H1 (cell line): Measurements from ENCODE around the gene WNT5A. TPM values are rescaled to one million over a fixed set of nuclear protein-coding genes. Genes with fewer than 3 reads are reported as not detected.
A peak's percentile ranks its signal among the peaks of the same experiment; 100 is the strongest.

Experiments used
- CTCF ChIA-PET: fragments of 300-600 bp; sonication (Branson Sonifier 250); formaldehyde crosslinking; loops from one replicate; lab custom pipeline; 2021; ENCODE audit not compliant: partially characterized antibody; lab: Charles Lee
- POLR2A ChIA-PET: fragments of 300-600 bp; sonication (Branson Sonifier 250); formaldehyde crosslinking; loops from one replicate; lab custom pipeline; 2021; ENCODE audit warnings: inconsistent platforms; ENCODE audit not compliant: partially characterized antibody; lab: Charles Lee
- DNase-seq, 2 experiments: peaks; one replicate each; pipeline versions ENCODE4 v3.0.0 to v3.0.0-alpha.2; 2010 to 2022; ENCODE audit warnings: low spot score in 2 of 2, low read depth in 1 of 2, mixed read lengths in 1 of 2
- FAIRE-seq: peaks from 2 replicates; lab custom pipeline; 2011; peaks lifted over from hg19 to GRCh38; lab: Jason Lieb, UNC
- H2AFZ ChIP-seq: 2 replicates; pipeline ENCODE4 v1.8.1; 2012; ENCODE audit warnings: low read length, inconsistent platforms
- H2AK5ac ChIP-seq: 2 replicates; pipeline ENCODE4 v1.6.1; 2013; ENCODE audit warnings: low read depth, low read length
- H2BK120ac ChIP-seq: replicated peaks from 2 replicates; pipeline ENCODE3; 2013; ENCODE audit warnings: low read depth, low read length, inconsistent platforms
- H2BK12ac ChIP-seq: 2 replicates; pipeline ENCODE4 v1.6.1; 2013; ENCODE audit warnings: low read depth, low read length
- H2BK15ac ChIP-seq: 2 replicates; pipeline ENCODE4 v1.6.1; 2013; ENCODE audit warnings: low read length
- H2BK20ac ChIP-seq: 2 replicates; pipeline ENCODE4 v1.6.1; 2013; ENCODE audit warnings: low read length
- H2BK5ac ChIP-seq: 2 replicates; pipeline ENCODE4 v1.6.1; 2013; ENCODE audit warnings: low read depth, low read length
- H3K14ac ChIP-seq: 2 replicates; pipeline ENCODE4 v1.6.1; 2013; ENCODE audit warnings: inconsistent platforms; ENCODE audit not compliant: insufficient read length
- H3K18ac ChIP-seq: 2 replicates; pipeline ENCODE4 v1.6.1; 2013; ENCODE audit warnings: low read length; ENCODE audit errors: extremely low read depth
- H3K23ac ChIP-seq: 2 replicates; pipeline ENCODE4 v1.6.1; 2013; ENCODE audit warnings: inconsistent platforms; ENCODE audit not compliant: insufficient read length
- H3K23me2 ChIP-seq: 2 replicates; pipeline ENCODE4 v1.6.1; 2013; ENCODE audit warnings: low read depth, low read length
- H3K27ac ChIP-seq: 2 replicates; pipeline ENCODE4 v1.6.1; 2011; ENCODE audit warnings: low read depth, low read length, inconsistent platforms
- H3K27me3 ChIP-seq, 4 experiments: replicated peaks in 1 of 4; 1 replicate in 1 of 4; 2 replicates in 3 of 4; pipeline versions ENCODE4 v1.6.1 to v1.8.1; 2011 to 2013; ENCODE audit warnings: low read length in 3 of 4, mild to moderate bottlenecking in 3 of 4, inconsistent platforms in 2 of 4, mixed read lengths in 2 of 4, moderate library complexity in 1 of 4; ENCODE audit not compliant: control insufficient read depth in 3 of 4, insufficient read depth in 3 of 4; ENCODE audit errors: extremely low read depth in 1 of 4
- H3K36me3 ChIP-seq, 4 experiments: 2 replicates each; pipeline versions ENCODE4 v1.6.1 to v1.8.1; 2011 to 2013; ENCODE audit warnings: mild to moderate bottlenecking in 4 of 4, low read length in 3 of 4, moderate library complexity in 2 of 4, control low read depth in 1 of 4, inconsistent platforms in 1 of 4; ENCODE audit not compliant: insufficient read depth in 4 of 4, control insufficient read depth in 2 of 4
- H3K4ac ChIP-seq: replicated peaks from 2 replicates; pipeline ENCODE3; 2013; ENCODE audit warnings: low read length, low read depth, mixed read lengths, inconsistent platforms; ENCODE audit not compliant: insufficient read length
- H3K4me1 ChIP-seq, 4 experiments: replicated peaks in 1 of 4; 1 replicate in 1 of 4; 2 replicates in 3 of 4; pipeline versions ENCODE4 v1.6.1 to v1.8.1; 2011 to 2013; ENCODE audit warnings: low read length in 3 of 4, inconsistent platforms in 2 of 4, mixed read lengths in 1 of 4; ENCODE audit not compliant: insufficient read depth in 4 of 4, control insufficient read depth in 3 of 4
- H3K4me2 ChIP-seq, 2 experiments: 2 replicates each; pipeline versions ENCODE4 v1.6.1 to v1.8.1; 2011 to 2013; ENCODE audit warnings: low read depth in 2 of 2, low read length in 2 of 2, control low read depth in 1 of 2, inconsistent platforms in 1 of 2, mild to moderate bottlenecking in 1 of 2; ENCODE audit not compliant: insufficient read depth in 1 of 2
- H3K4me3 ChIP-seq, 4 experiments: fragments of 200-600, 300-600 bp in 1 of 4; sonication (generic), shearing (Covaris generic), sonication (Bioruptor Twin) in 1 of 4; 2 replicates each; pipeline versions ENCODE4 v1.5.1 to v1.8.1; 2011 to 2016; ENCODE audit warnings: low read length in 4 of 4, low read depth in 3 of 4, control low read depth in 2 of 4, inconsistent platforms in 2 of 4, mild to moderate bottlenecking in 2 of 4, mixed read lengths in 1 of 4, moderate library complexity in 1 of 4; ENCODE audit not compliant: insufficient read depth in 2 of 4; ENCODE audit errors: extremely low read depth in 1 of 4
- H3K56ac ChIP-seq: replicated peaks from 2 replicates; pipeline ENCODE3; 2013; ENCODE audit warnings: low read depth, mild to moderate bottlenecking, mixed read lengths, low read length, inconsistent platforms; ENCODE audit not compliant: insufficient read length
- H3K79me1 ChIP-seq: 2 replicates; pipeline ENCODE4 v1.6.1; 2013; ENCODE audit warnings: low read depth, low read length, control low read depth
- H3K79me2 ChIP-seq, 2 experiments: 2 replicates each; pipeline versions ENCODE4 v1.6.1 to v1.8.1; 2012 to 2013; ENCODE audit warnings: low read length in 2 of 2, mild to moderate bottlenecking in 2 of 2, inconsistent platforms in 1 of 2; ENCODE audit not compliant: insufficient read depth in 2 of 2, control insufficient read depth in 1 of 2
- H3K9ac ChIP-seq, 4 experiments: replicated peaks in 1 of 4; 1 replicate in 1 of 4; 2 replicates in 3 of 4; pipeline versions ENCODE4 v1.6.1 to v1.8.1; 2011 to 2013; ENCODE audit warnings: low read depth in 3 of 4, low read length in 3 of 4, control low read depth in 2 of 4, mild to moderate bottlenecking in 2 of 4, moderate library complexity in 2 of 4, inconsistent platforms in 1 of 4; ENCODE audit errors: extremely low read depth in 1 of 4
- H3K9me3 ChIP-seq, 2 experiments: 2 replicates each; pipeline versions ENCODE4 v1.6.1 to v1.8.1; 2012 to 2013; ENCODE audit warnings: mild to moderate bottlenecking in 2 of 2, moderate library complexity in 2 of 2, control low read depth in 1 of 2, inconsistent platforms in 1 of 2, low read depth in 1 of 2, low read length in 1 of 2, mixed read lengths in 1 of 2; ENCODE audit not compliant: insufficient read depth in 2 of 2
- H4K20me1 ChIP-seq, 2 experiments: replicated peaks in 1 of 2; 2 replicates each; pipeline versions ENCODE3 to v1.8.1; 2011 to 2013; ENCODE audit warnings: inconsistent platforms in 2 of 2, low read length in 2 of 2, mild to moderate bottlenecking in 1 of 2; ENCODE audit not compliant: insufficient read depth in 2 of 2, control insufficient read depth in 1 of 2
- H4K5ac ChIP-seq: 2 replicates; pipeline ENCODE4 v1.6.1; 2013; ENCODE audit warnings: low read length, low read depth, mixed read lengths, inconsistent platforms; ENCODE audit not compliant: insufficient read length
- H4K8ac ChIP-seq: 2 replicates; pipeline ENCODE4 v1.8.0; 2013; ENCODE audit warnings: mild to moderate bottlenecking, moderate library complexity, low read length, inconsistent platforms; ENCODE audit not compliant: insufficient read depth; ENCODE audit errors: extremely low read depth
- H4K91ac ChIP-seq: replicated peaks from 2 replicates; pipeline ENCODE3; 2013; ENCODE audit warnings: low read length, mixed read lengths, inconsistent platforms; ENCODE audit not compliant: insufficient read length
- EZH2 ChIP-seq: fragments of 200-600 bp; sonication (generic); IDR thresholded peaks from 2 replicates; pipeline ENCODE4 v1.7.1; 2012; ENCODE audit warnings: low read depth, mild to moderate bottlenecking, moderate library complexity, low read length, inconsistent platforms; ENCODE audit not compliant: severe bottlenecking
- FOSL1 ChIP-seq: IDR thresholded peaks from 2 replicates; pipeline ENCODE4 v1.6.1; 2011; ENCODE audit warnings: mild to moderate bottlenecking, low read depth, low read length, moderate library complexity; ENCODE audit not compliant: insufficient read depth
- HDAC2 ChIP-seq, 2 experiments: fragments of 300-600 bp in 1 of 2; sonication (generic) in 1 of 2; IDR thresholded peaks; 2 replicates each; pipeline ENCODE4 v1.6.1; 2011 to 2012; ENCODE audit warnings: low read depth in 2 of 2, low read length in 2 of 2, mild to moderate bottlenecking in 2 of 2, moderate library complexity in 2 of 2, borderline replicate concordance in 1 of 2, inconsistent platforms in 1 of 2
- KDM4A ChIP-seq: IDR thresholded peaks from one replicate; pipeline ENCODE4 v1.7.1; 2012; ENCODE audit warnings: low read depth, mild to moderate bottlenecking, moderate library complexity, low read length, inconsistent platforms; ENCODE audit not compliant: severe bottlenecking
- RAD21 ChIP-seq, 2 experiments: IDR thresholded peaks in 1 of 2; conservative IDR thresholded peaks in 1 of 2; 2 replicates each; pipeline ENCODE4 v1.6.1; 2011; ENCODE audit warnings: low read depth in 2 of 2, low read length in 2 of 2, improper control_type of control experiment in 1 of 2, inconsistent platforms in 1 of 2, mild to moderate bottlenecking in 1 of 2, moderate library complexity in 1 of 2
- RBBP5 ChIP-seq: IDR thresholded peaks from 2 replicates; pipeline ENCODE4 v1.7.1; 2012; ENCODE audit warnings: low read depth, mild to moderate bottlenecking, inconsistent platforms, low read length, moderate library complexity, borderline replicate concordance
- SRF ChIP-seq: IDR thresholded peaks from 2 replicates; pipeline ENCODE4 v1.6.1; 2011; ENCODE audit warnings: mild to moderate bottlenecking, low read depth, low read length, moderate library complexity
- TAF1 ChIP-seq: IDR thresholded peaks from 2 replicates; pipeline ENCODE4 v1.6.1; 2011; ENCODE audit warnings: mild to moderate bottlenecking, low read depth, low read length
- TBP ChIP-seq: IDR thresholded peaks from 2 replicates; pipeline ENCODE4 v1.6.1; 2011; ENCODE audit warnings: low read depth, low read length, improper control_type of control experiment
- WGBS, 2 experiments: shearing (Covaris generic) in 1 of 2; methylation state at CpG; one replicate each; pipeline versions ENCODE4 v1.1.6 to v1.1.7; 2013 to 2015; ENCODE audit warnings: low lambda C conversion rate in 2 of 2, mixed read lengths in 2 of 2, inconsistent platforms in 1 of 2, low coverage in 1 of 2, missing lambda C conversion rate in 1 of 2; ENCODE audit not compliant: insufficient replicate concordance in 2 of 2, insufficient coverage in 1 of 2, insufficient read length in 1 of 2; ENCODE audit errors: extremely low coverage in 1 of 2, missing lambda C conversion rate in 1 of 2; 5-methylcytosine and 5-hydroxymethylcytosine counted together
- polyA plus RNA-seq, 7 experiments: library from polyadenylated mRNA; depleted of rRNA in 3 of 7; stranded (reverse) in 5 of 7; unstranded in 2 of 7; fragments of >200 nt in 5 of 7; fragments of 200-250 nt in 2 of 7; gene quantifications; 1 replicate in 5 of 7; 2 replicates in 1 of 7; 4 replicates in 1 of 7; pipeline versions ENCODE4 v1.2.1 to v1.2.3, GENCODE V29; 2011 to 2013; ENCODE audit warnings: missing spikeins in 2 of 7, mixed read lengths in 2 of 7
- total RNA-seq: library from RNA; stranded (reverse); fragmentation: NEBNext Ultra II Directional; extraction: Animal tissue kit (Norgen Biotek cat#: 25700); gene quantifications from 2 replicates; pipeline ENCODE4 v1.2.1, GENCODE V29; 2021
- TF ChIP-seq, protein P1 (sequence below): IDR thresholded peaks from 2 replicates; pipeline ENCODE4 v1.6.1; 2012; ENCODE audit warnings: low read length, inconsistent platforms

The WNT5A gene
- total and polyA plus RNA-seq, 2 of the 8 experiments (the other 6 are each of a cell fraction or from before 2014, with no cell fraction given) = 3.9 to 5.6 TPM

DNA sequence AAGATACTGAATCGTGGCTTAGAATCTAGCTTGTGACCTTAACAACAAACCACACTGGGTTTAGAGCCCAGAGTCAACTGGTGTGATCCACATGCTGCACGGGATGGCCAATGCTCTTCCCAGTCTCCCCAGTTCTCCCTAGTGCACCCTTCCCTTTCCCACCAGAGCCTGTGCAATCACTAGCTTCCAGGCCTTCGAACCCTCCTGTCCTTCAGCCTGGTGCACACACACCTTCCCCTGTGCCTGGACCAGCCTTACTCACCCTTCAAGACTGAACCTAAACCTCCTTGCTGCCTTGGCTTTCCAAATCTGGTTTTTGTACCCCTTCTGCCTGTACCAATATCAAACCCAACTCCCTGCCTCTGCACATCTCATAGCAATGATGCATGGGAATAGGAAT lies 43.8 kb downstream of the WNT5A start:
- FAIRE-seq = no peak
- no peak for TF ChIP-seq FOSL1
- no peak for TF ChIP-seq RAD21 (IDR thresholded peaks at IDR 0.05 in 1 of 2, conservative IDR thresholded peaks at IDR 0.05 in 1 of 2; ENCODE audit: low read depth in 2 of 2, low read length in 2 of 2)
- TF ChIP-seq, protein P1, sequence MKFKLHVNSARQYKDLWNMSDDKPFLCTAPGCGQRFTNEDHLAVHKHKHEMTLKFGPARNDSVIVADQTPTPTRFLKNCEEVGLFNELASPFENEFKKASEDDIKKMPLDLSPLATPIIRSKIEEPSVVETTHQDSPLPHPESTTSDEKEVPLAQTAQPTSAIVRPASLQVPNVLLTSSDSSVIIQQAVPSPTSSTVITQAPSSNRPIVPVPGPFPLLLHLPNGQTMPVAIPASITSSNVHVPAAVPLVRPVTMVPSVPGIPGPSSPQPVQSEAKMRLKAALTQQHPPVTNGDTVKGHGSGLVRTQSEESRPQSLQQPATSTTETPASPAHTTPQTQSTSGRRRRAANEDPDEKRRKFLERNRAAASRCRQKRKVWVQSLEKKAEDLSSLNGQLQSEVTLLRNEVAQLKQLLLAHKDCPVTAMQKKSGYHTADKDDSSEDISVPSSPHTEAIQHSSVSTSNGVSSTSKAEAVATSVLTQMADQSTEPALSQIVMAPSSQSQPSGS = no peak
- no peak for TF ChIP-seq KDM4A
- TF ChIP-seq SRF = no peak
- TF ChIP-seq HDAC2 (IDR thresholded peaks at IDR 0.05; ENCODE audit: borderline replicate concordance in 1 of 2, low read depth in 2 of 2, low read length in 2 of 2) = no peak
- no peak for TF ChIP-seq TBP
- no peak for TF ChIP-seq RBBP5
- no peak for TF ChIP-seq TAF1
- TF ChIP-seq EZH2 = no peak

More for the DNA sequence above, 43.8 kb downstream of the WNT5A start:
- no peak overlapping the region for H4K5ac ChIP-seq
- ChIA-PET CTCF (interaction anchor here (0.6 to 0.9 kb wide), 2 partner anchors 8 to 278 kb away, joined by 3 to 4 read pairs; no protein-coding TSS in a partner anchor), POLR2A (no interaction called here)
- H3K23ac ChIP-seq = no peak overlapping the region
- H3K18ac ChIP-seq = no peak overlapping the region
- no peaks in the 10 kb centered on the region for H3K79me1 ChIP-seq
- no peak overlapping the region for H2BK12ac ChIP-seq
- H2BK20ac ChIP-seq = no peak overlapping the region
- H3K4me1 ChIP-seq = no peaks in the 10 kb centered on the region
- H2BK120ac ChIP-seq = no peak overlapping the region
- no peaks in the 10 kb centered on the region; a peak in 1 of 7 replicates for H3K27me3 ChIP-seq
- H3K9ac ChIP-seq = no peak overlapping the region
- no peak overlapping the region for H4K91ac ChIP-seq
- no peaks in the 10 kb centered on the region for H3K36me3 ChIP-seq
- no peak overlapping the region for H3K4me3 ChIP-seq
- H2AK5ac ChIP-seq = no peak overlapping the region; the same call in 1 of the 2 replicates
- no peak for DNase-seq
- H3K9me3 ChIP-seq = no peaks in the 10 kb centered on the region
- H4K20me1 ChIP-seq = no peaks in the 10 kb centered on the region
- H3K14ac ChIP-seq = no peak overlapping the region
- H2AFZ ChIP-seq = 0 out of 2 replicates have a peak overlapping the region, but pooled peaks have one; percentile 15
- H3K79me2 ChIP-seq = no peaks in the 10 kb centered on the region
- no peaks in the 10 kb centered on the region for H3K23me2 ChIP-seq
- no peak overlapping the region for H3K27ac ChIP-seq
- no peak overlapping the region for H3K4ac ChIP-seq
- H2BK15ac ChIP-seq = no peak overlapping the region
- WGBS, 2 experiments = 90% methylated on average over 3 of the region's 3 CpGs; no CpG with 5 or more reads in 1 of the 2 experiments
- no peak overlapping the region for H3K56ac ChIP-seq
- H2BK5ac ChIP-seq = no peak overlapping the region
- no peak overlapping the region for H3K4me2 ChIP-seq
- no peak overlapping the region for H4K8ac ChIP-seq
